Measurements from ENCODE around the gene OR8G5. TPM values are rescaled to one million over a fixed set of nuclear protein-coding genes. Genes with fewer than 3 reads are reported as not detected.
"Not testable (repeated sequence)": the region's sequence is repeated elsewhere in the genome, so short reads cannot be mapped to it uniquely, and the experiment has no call there.

OR8G5 gene
- total and polyA plus RNA-seq, 2 experiments from 2014 or later: not detected

GRCh38 chr11:124222407-124222806, 33.8 kb upstream of the OR8G5 start:
- no peak for DNase-seq (ENCODE audit: low spot score)
- Mint-ChIP-seq H3K27me3 (ENCODE audit: insufficient read depth, low read depth, poor library complexity) (no peaks in the 10 kb centered on the region), H3K4me3 (no peak overlapping the region), H3K27ac (no peak overlapping the region), H3K9me3 (no peaks in the 10 kb centered on the region), H3K4me1 (no peaks in the 10 kb centered on the region; the same call in 2 of the 3 replicates), H3K36me3 (ENCODE audit: low read depth) (no peaks in the 10 kb centered on the region)
- Histone ChIP-seq H3K27ac (ENCODE audit: low read depth) (no peak overlapping the region), H3K4me3 (no peak overlapping the region), H3K79me2 (replicated peaks; ENCODE audit: insufficient read depth) (no peaks in the 10 kb centered on the region), H3K9me2 (ENCODE audit: insufficient read depth) (no peaks in the 10 kb centered on the region), H4K20me1 (replicated peaks; ENCODE audit: insufficient read depth) (no peaks in the 10 kb centered on the region), H3F3A (replicated peaks; ENCODE audit: low read depth) (no peaks in the 10 kb centered on the region), H3K4me2 (no peak overlapping the region), H2AFZ (no peak overlapping the region), H3K4me1 (ENCODE audit: insufficient read depth) (no peaks in the 10 kb centered on the region), H3K27me3 (ENCODE audit: insufficient read depth) (no peaks in the 10 kb centered on the region), H3K36me3 (ENCODE audit: insufficient read depth) (no peaks in the 10 kb centered on the region)
- no peak for ATAC-seq
- no peak for TF ChIP-seq NANOG (IDR thresholded peaks at IDR 0.05; ENCODE audit: borderline replicate concordance)
- TF ChIP-seq, protein P1, sequence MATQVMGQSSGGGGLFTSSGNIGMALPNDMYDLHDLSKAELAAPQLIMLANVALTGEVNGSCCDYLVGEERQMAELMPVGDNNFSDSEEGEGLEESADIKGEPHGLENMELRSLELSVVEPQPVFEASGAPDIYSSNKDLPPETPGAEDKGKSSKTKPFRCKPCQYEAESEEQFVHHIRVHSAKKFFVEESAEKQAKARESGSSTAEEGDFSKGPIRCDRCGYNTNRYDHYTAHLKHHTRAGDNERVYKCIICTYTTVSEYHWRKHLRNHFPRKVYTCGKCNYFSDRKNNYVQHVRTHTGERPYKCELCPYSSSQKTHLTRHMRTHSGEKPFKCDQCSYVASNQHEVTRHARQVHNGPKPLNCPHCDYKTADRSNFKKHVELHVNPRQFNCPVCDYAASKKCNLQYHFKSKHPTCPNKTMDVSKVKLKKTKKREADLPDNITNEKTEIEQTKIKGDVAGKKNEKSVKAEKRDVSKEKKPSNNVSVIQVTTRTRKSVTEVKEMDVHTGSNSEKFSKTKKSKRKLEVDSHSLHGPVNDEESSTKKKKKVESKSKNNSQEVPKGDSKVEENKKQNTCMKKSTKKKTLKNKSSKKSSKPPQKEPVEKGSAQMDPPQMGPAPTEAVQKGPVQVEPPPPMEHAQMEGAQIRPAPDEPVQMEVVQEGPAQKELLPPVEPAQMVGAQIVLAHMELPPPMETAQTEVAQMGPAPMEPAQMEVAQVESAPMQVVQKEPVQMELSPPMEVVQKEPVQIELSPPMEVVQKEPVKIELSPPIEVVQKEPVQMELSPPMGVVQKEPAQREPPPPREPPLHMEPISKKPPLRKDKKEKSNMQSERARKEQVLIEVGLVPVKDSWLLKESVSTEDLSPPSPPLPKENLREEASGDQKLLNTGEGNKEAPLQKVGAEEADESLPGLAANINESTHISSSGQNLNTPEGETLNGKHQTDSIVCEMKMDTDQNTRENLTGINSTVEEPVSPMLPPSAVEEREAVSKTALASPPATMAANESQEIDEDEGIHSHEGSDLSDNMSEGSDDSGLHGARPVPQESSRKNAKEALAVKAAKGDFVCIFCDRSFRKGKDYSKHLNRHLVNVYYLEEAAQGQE (IDR thresholded peaks at IDR 0.05; ENCODE audit: unreplicated experiment): no peak
- no peak for TF ChIP-seq ETS1 (IDR thresholded peaks at IDR 0.05)

DNA sequence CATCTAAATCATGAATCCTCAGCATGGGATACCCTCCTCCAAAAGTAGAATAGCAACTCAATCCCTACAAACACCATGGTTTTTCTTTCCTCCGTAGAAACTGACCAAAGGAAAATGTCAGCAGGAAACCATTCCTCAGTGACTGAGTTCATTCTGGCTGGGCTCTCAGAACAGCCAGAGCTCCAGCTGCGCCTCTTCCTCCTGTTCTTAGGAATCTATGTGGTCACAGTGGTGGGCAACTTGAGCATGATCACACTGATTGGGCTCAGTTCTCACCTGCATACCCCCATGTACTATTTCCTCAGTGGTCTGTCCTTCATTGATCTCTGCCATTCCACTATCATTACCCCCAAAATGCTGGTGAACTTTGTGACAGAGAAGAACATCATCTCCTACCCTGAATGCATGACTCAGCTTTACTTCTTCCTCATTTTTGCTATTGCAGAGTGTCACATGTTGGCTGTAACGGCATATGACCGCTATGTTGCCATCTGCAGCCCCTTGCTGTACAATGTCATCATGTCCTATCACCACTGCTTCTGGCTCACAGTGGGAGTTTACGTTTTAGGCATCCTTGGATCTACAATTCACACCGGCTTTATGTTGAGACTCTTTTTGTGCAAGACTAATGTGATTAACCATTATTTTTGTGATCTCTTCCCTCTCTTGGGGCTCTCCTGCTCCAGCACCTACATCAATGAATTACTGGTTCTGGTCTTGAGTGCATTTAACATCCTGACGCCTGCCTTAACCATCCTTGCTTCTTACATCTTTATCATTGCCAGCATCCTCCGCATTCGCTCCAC, 31.4 kb upstream of the OR8G5 start:
- not testable (repeated sequence) for H3F3A ChIP-seq (replicated peaks; ENCODE audit: low read depth); H3K9me3 Mint-ChIP-seq; H3K36me3 ChIP-seq (ENCODE audit: insufficient read depth); H3K27me3 ChIP-seq (ENCODE audit: insufficient read depth); H3K27ac Mint-ChIP-seq; H3K9me2 ChIP-seq (ENCODE audit: insufficient read depth); DNase-seq (ENCODE audit: low spot score); H3K27me3 Mint-ChIP-seq (ENCODE audit: insufficient read depth, low read depth, poor library complexity); H3K4me2 ChIP-seq; H3K4me1 Mint-ChIP-seq; ATAC-seq; H3K4me3 Mint-ChIP-seq; H2AFZ ChIP-seq; H3K4me1 ChIP-seq (ENCODE audit: insufficient read depth); H3K79me2 ChIP-seq (replicated peaks; ENCODE audit: insufficient read depth); H3K27ac ChIP-seq (ENCODE audit: low read depth); H3K4me3 ChIP-seq; H3K36me3 Mint-ChIP-seq (ENCODE audit: low read depth); H4K20me1 ChIP-seq (replicated peaks; ENCODE audit: insufficient read depth)

- Histone ChIP-seq H3K79me2 (replicated peaks; ENCODE audit: insufficient read depth) (no peaks in the 10 kb centered on the region), H3K27me3 (ENCODE audit: insufficient read depth) (no peaks in the 10 kb centered on the region), H3K27ac (ENCODE audit: low read depth) (no peak overlapping the region), H3K9me2 (ENCODE audit: insufficient read depth) (no peaks in the 10 kb centered on the region; the same call in 1 of the 2 replicates), H4K20me1 (replicated peaks; ENCODE audit: insufficient read depth) (no peaks in the 10 kb centered on the region), H3K4me1 (ENCODE audit: insufficient read depth) (no peaks in the 10 kb centered on the region), H2AFZ (no peak overlapping the region), H3K36me3 (ENCODE audit: insufficient read depth) (no peaks in the 10 kb centered on the region), H3K4me3 (no peak overlapping the region), H3K4me2 (no peak overlapping the region), H3F3A (replicated peaks; ENCODE audit: low read depth) (no peaks in the 10 kb centered on the region)
- Mint-ChIP-seq H3K27ac (no peak overlapping the region), H3K4me1 (no peaks in the 10 kb centered on the region; the same call in 2 of the 3 replicates), H3K27me3 (ENCODE audit: insufficient read depth, low read depth, poor library complexity) (no peaks in the 10 kb centered on the region), H3K4me3 (no peak overlapping the region), H3K9me3 (no peaks in the 10 kb centered on the region), H3K36me3 (ENCODE audit: low read depth) (no peaks in the 10 kb centered on the region)
- ATAC-seq: no peak
- DNase-seq (ENCODE audit: low spot score): no peak
- TF ChIP-seq ZNF331 (CRISPR knock-in tag; IDR thresholded peaks at IDR 0.05; ENCODE audit: low read depth): no peak
- no peak for TF ChIP-seq EZH2 (IDR thresholded peaks at IDR 0.05; ENCODE audit: low read depth, unreplicated experiment)
- no peak for TF ChIP-seq POLR2AphosphoS5 (IDR thresholded peaks at IDR 0.05; ENCODE audit: low read depth)
- TF ChIP-seq, protein P1 (IDR thresholded peaks at IDR 0.05; ENCODE audit: unreplicated experiment): no peak
- no peak for TF ChIP-seq EZH2phosphoT487 (IDR thresholded peaks at IDR 0.05; ENCODE audit: unreplicated experiment)
- no peak for TF ChIP-seq NANOG (IDR thresholded peaks at IDR 0.05; ENCODE audit: borderline replicate concordance)
- no peak for TF ChIP-seq ETS1 (IDR thresholded peaks at IDR 0.05)
- no peak for TF ChIP-seq JUNB (IDR thresholded peaks at IDR 0.05; ENCODE audit: unreplicated experiment)
- TF ChIP-seq CREB1 (CRISPR knock-in tag; IDR thresholded peaks at IDR 0.05; ENCODE audit: low read depth): no peak
Measured at GRCh38 chr11:124225471-124225870, 30.7 kb upstream of the OR8G5 start.
